Heart right ventricle (tissue), 16 donors: ENCODE data around the gene RRP15. TPM values are rescaled to one million over a fixed set of nuclear protein-coding genes. Genes with fewer than 3 reads are reported as not detected.

Experiments used
- ATAC-seq, 8 donors: fragments of 200-7000 bp; cut with Tn5 transposase; one replicate each; pipeline ENCODE4 v1.9.1; 2020; ENCODE audit warnings: mild to moderate bottlenecking in 8 of 8, moderate library complexity in 8 of 8, moderate number of reproducible peaks in 1 of 8
- DNase-seq, 2 donors: peaks; one replicate each; pipeline ENCODE4 v3.0.0-alpha.2; 2020
- H3K27ac ChIP-seq, 10 donors: fragments of 200-600 bp; sonication (generic) in 2 of 10; one replicate each; pipeline versions ENCODE4 v1.5.0 to v1.8.0; 2020 to 2022; ENCODE audit warnings: mild to moderate bottlenecking in 3 of 10
- H3K27me3 ChIP-seq, 7 donors: fragments of 200-600 bp; one replicate each; pipeline ENCODE4 v1.8.0; 2021 to 2022; ENCODE audit warnings: mild to moderate bottlenecking in 2 of 7
- H3K36me3 ChIP-seq, 9 donors: fragments of 200-600 bp; sonication (generic) in 1 of 9; one replicate each; pipeline versions ENCODE4 v1.5.0 to v1.8.0; 2020 to 2022; ENCODE audit warnings: mild to moderate bottlenecking in 2 of 9
- H3K4me1 ChIP-seq, 9 donors: fragments of 200-600 bp; sonication (generic) in 1 of 9; one replicate each; pipeline versions ENCODE4 v1.5.0 to v1.8.0; 2020 to 2022; ENCODE audit warnings: mild to moderate bottlenecking in 4 of 9
- H3K4me3 ChIP-seq, 10 donors: fragments of 200-600 bp; sonication (generic) in 2 of 10; one replicate each; pipeline versions ENCODE4 v1.5.0 to v1.8.0; 2020 to 2022; ENCODE audit warnings: mild to moderate bottlenecking in 7 of 10, moderate library complexity in 2 of 10
- H3K9me3 ChIP-seq, 11 donors: fragments of 200-600 bp in 10 of 11; sonication (generic) in 2 of 11; one replicate each; pipeline versions ENCODE4 v1.5.0 to v1.8.0; 2013 to 2022; ENCODE audit warnings: mild to moderate bottlenecking in 2 of 11, control low read depth in 1 of 11, moderate library complexity in 1 of 11
- WGBS, 2 donors: extraction: QIAGEN DNeasy Blood & Tissue Kit; methylation state at CpG; one replicate each; pipeline ENCODE4 v1.1.7; 2013; ENCODE audit warnings: inconsistent platforms in 1 of 2; 5-methylcytosine and 5-hydroxymethylcytosine counted together
- intact Hi-C, 10 donors: fragments of 100-400 bp; cut with DNase I; formaldehyde crosslinking; loops; one replicate each; pipeline versions ENCODE4 v1.11.1 to v1.14.2; 2022
- polyA plus RNA-seq, 2 donors: library from polyadenylated mRNA; stranded (reverse); fragments of 200-250 nt; gene quantifications; one replicate each; pipeline ENCODE4 v1.2.3, GENCODE V29; 2013
- total RNA-seq, 10 donors: library from RNA; stranded (reverse); fragmentation: NEBNext Ultra II Directional in 3 of 10; extraction: Animal tissue kit (Norgen Biotek cat#: 25700) in 3 of 10; gene quantifications; one replicate each; pipeline versions ENCODE4 v1.2.1 to v1.2.4, GENCODE V29; 2021 to 2023
- TF ChIP-seq, protein P1 (sequence below), 9 donors: fragments of 200-600 bp; sonication (generic) in 2 of 9; IDR thresholded peaks; one replicate each; pipeline versions ENCODE4 v1.5.0 to v1.8.0; 2021 to 2022; ENCODE audit warnings: antibody characterized with exemption in 9 of 9, mild to moderate bottlenecking in 5 of 9, moderate library complexity in 1 of 9
- donor health status: Arrhythmogenic right ventricular cardiomyopathy.
- donor health status: ischemic (EF 13 %, LVEDD 7.1; RV severe dilation, severe dysfunction).
- donor health status: healthy with polysubstance abuse.
- donor health status: DM: no; HTN: yes; CAD: no.
- donor health status: DM: no; HTN: no; CAD: no.
- donor health status: ischemic (EF 25% LVEDD 6.9; RV normal size, moderate dysfunction).
- donor health status: ischemic (EF 25% LVEDD 5.7; RV mildly dilated, moderate dysfunction).
- donor health status: healthy.
- donor health status: DM: yes; HTN: yes; CAD: no.
- donor health status: Ischemic cardiomyopathy.
- donor health status: ischemic (EF 35%, LVEDD 5.7; RV mildly dilated, moderate dysfunction).
- donor health status: nonischemic (EF 11% LVEDD 7.7; RV severe dilation, severe dysfunction).
- donor health status: DM: yes; HTN: yes; CAD: no.
- donor health status: PGD.
- donor health status: ischemic (EF 29% LVEDD 5.4; RV normal size, mild dysfunction).
- donor health status: nonischemic (EF 23%, LVEDD 6.1; RV moderate dilation, normal function).

The RRP15 gene
- total and polyA plus RNA-seq, 12 donors = 3.6 to 26.6 (median 21.1) TPM

DNA sequence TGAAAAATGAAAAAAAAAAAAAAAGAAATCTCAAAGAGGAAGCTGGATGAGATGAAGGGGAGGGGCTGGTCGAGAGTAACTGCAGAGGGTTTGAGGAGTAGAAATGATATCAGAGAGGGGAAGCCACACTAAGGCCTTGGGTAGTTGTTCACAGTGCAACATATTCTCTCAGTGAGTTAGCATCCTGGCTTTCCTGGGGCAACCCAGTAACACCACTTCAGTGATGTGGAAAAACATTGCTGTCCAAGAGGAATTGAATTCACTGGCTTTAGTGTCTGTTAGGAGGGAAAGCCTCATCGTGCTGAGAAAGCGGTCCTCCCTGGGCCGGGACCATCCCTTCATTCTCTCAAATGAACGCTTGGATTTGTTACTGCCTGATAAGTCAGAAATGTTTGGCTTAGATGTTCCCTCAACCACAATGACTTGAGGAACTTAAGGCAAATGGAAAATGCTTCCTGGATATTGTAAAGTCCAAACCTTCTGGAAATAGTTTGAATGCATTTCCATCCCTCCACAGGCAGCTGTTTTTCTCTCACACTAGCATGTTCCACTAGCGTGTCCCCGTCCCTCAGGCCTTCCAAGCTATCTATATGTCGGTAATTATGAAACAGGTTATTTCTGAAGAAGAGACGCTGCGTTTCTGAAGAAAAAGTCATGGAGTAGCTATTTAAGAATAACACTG lies 72.3 kb downstream of the RRP15 start:
- ATAC-seq (peak in 6 of 8 donors; percentile 26 to 54 (median 42)), DNase-seq (no peak)
- Histone ChIP-seq H3K27me3 (no peaks in the 10 kb centered on the region), H3K4me1 (peaks cover 0 to 38% (median 18%) of the 10 kb centered on the region in 9 donors), H3K27ac (peak overlapping the region in 8 of 10 donors; percentile 5 to 67 (median 54)), H3K36me3 (no peaks in the 10 kb centered on the region), H3K9me3 (no peaks in the 10 kb centered on the region), H3K4me3 (peak overlapping the region in 1 of 10 donors; percentile 5)
- TF ChIP-seq, protein P1, sequence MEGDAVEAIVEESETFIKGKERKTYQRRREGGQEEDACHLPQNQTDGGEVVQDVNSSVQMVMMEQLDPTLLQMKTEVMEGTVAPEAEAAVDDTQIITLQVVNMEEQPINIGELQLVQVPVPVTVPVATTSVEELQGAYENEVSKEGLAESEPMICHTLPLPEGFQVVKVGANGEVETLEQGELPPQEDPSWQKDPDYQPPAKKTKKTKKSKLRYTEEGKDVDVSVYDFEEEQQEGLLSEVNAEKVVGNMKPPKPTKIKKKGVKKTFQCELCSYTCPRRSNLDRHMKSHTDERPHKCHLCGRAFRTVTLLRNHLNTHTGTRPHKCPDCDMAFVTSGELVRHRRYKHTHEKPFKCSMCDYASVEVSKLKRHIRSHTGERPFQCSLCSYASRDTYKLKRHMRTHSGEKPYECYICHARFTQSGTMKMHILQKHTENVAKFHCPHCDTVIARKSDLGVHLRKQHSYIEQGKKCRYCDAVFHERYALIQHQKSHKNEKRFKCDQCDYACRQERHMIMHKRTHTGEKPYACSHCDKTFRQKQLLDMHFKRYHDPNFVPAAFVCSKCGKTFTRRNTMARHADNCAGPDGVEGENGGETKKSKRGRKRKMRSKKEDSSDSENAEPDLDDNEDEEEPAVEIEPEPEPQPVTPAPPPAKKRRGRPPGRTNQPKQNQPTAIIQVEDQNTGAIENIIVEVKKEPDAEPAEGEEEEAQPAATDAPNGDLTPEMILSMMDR (IDR thresholded peaks at IDR 0.05) = no peak
- 63 to 69% methylated on average over 10 of the region's 10 CpGs for WGBS, 2 donors
- intact Hi-C loops = loop anchor here in 1 of 10 donors (10.0 kb wide), 1 partner anchor 107 kb away; no protein-coding TSS in a partner anchor

DNA sequence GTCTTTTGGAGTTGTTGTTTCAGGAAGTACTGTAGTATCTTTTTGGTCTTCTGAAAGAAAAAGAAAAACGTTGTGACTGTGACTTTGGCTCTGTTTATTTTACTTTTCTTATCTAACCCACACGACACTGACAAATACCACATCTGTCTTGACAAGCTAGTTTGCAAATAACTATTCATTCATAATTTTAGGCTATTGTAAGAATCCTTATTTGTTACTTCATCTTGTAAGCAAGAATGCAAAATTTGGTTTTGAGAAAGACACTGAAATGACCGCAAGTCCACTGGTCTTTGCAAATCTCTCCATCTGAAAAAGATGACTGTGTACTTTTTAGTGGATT lies 72.8 kb downstream of the RRP15 start:
- no peak for ATAC-seq
- peak overlapping the region in 7 of 10 donors; percentile 5 to 67 (median 57) for H3K27ac ChIP-seq

DNA sequence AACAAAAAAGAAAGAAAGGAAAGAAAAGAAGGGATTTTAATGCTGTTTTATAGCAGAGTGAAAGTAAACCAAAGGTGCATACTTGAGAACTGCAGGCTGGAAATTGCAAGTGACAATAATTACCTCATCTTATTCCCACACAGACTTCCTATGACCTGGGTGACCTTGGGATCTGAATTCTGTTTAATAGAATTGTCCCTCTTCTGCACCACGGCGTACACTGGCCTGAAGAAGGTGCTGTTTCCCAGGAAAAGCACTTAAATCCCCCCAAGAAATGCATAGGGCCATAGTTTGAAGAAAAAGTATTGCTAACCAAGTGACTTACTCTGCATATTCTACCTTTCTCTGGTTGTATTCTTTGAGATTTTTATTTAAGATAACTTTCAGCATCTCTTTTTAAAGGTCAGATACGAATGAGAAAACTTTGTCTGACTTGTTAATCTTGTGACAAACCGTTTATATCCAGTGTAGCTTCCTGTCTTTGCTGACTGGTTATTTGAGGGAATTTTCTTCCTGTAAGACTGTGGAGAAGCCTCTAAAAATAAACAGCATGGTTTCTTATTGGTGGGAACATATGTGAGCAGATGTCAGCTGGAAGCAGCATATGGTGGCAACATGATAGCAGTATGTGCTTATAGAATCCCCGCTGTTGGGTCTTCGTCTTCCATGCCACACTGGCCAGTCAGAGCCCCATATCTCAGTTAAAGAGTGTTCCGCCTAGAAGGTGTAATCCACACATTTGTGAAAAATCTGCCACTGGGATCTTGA lies 76.4 kb downstream of the RRP15 start:
- Histone ChIP-seq H3K4me3 (no peak overlapping the region), H3K27me3 (no peaks in the 10 kb centered on the region), H3K9me3 (no peaks in the 10 kb centered on the region), H3K27ac (peak overlapping the region in 1 of 10 donors; percentile 5), H3K4me1 (peaks cover 0 to 58% (median 20%) of the 10 kb centered on the region in 9 donors), H3K36me3 (peaks cover 0 to under 1% (median 0%) of the 10 kb centered on the region in 9 donors)
- intact Hi-C loops = no loop called here
- TF ChIP-seq, protein P1 (IDR thresholded peaks at IDR 0.05) = peak; percentile 14 to 74 (median 57)
- ATAC-seq (peak in 7 of 8 donors; percentile 31 to 79 (median 51)), DNase-seq (no peak)
- 62 to 67% methylated on average over 7 of the region's 7 CpGs for WGBS, 2 donors

More for the DNA sequence above, 72.8 kb downstream of the RRP15 start:
- Histone ChIP-seq H3K9me3 (no peaks in the 10 kb centered on the region), H3K4me1 (peaks cover 0 to 38% (median 18%) of the 10 kb centered on the region in 9 donors), H3K4me3 (peak overlapping the region in 1 of 10 donors; percentile 5), H3K36me3 (no peaks in the 10 kb centered on the region), H3K27me3 (no peaks in the 10 kb centered on the region)
- TF ChIP-seq, protein P1 (IDR thresholded peaks at IDR 0.05) = no peak
- DNase-seq = no peak
- WGBS, 2 donors = 57 to 60% methylated on average over 3 of the region's 3 CpGs
- intact Hi-C loops = loop anchor here in 1 of 10 donors (10.0 kb wide), 1 partner anchor 107 kb away; no protein-coding TSS in a partner anchor

DNA sequence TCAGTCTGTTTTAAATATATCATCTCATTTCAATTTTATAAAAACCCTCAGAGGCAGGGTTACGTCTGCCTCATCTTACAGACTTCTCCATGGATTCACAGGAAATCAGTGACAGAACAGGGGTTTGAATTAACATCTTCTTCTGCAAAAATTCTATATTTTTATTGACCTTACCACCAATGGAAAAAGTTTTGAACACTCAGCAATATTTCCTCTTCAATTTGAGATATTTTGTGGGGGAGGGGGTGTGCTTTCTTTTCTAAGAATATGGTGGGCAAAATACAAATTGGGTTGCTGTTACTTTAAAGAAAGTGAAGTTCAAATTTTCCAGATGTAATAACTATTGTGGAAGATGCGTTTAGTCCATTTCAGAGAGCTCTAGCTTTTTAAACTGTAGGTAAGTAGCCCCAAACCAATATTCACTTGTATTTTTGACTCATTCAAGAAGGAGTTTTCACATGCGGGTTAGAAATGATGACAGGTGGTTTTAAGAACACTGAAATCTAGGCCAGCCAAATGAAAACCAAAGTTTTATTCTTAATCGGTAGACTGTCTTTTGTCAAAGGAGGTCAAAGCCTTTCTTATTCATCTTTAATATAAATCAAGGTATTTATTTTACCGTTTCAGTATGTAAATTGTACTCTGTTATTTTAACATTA lies 77.5 kb downstream of the RRP15 start:
- ATAC-seq (no peak), DNase-seq (no peak)
- intact Hi-C loops = no loop called here
- TF ChIP-seq, protein P1 (IDR thresholded peaks at IDR 0.05) = no peak
- Histone ChIP-seq H3K36me3 (peaks cover 0 to 3% (median 0%) of the 10 kb centered on the region in 9 donors), H3K4me3 (no peak overlapping the region), H3K27me3 (no peaks in the 10 kb centered on the region), H3K4me1 (peaks cover 0 to 47% (median 16%) of the 10 kb centered on the region in 9 donors), H3K9me3 (no peaks in the 10 kb centered on the region), H3K27ac (no peak overlapping the region)
- WGBS, 2 donors = 86 to 90% methylated on average over 5 of the region's 5 CpGs
